SK-N-SH (cell line): ENCODE data around the gene LRMDA. TPM values are rescaled to one million over a fixed set of nuclear protein-coding genes. Genes with fewer than 3 reads are reported as not detected.

Experiments used
- CTCF ChIA-PET: fragments of 300-600, 350-600 bp; formaldehyde crosslinking; extraction: SDS; loops from one replicate; lab custom pipeline; 2021; lab: Yijun Ruan, JAX
- POLR2A ChIA-PET: fragments of 350-600 bp; sonication (Branson Sonifier 250); formaldehyde crosslinking; extraction: SDS; loops from one replicate; lab custom pipeline; 2020; ENCODE audit warnings: antibody characterized with exemption, inconsistent platforms; lab: Yijun Ruan, JAX
- DNase-seq: peaks from one replicate; pipeline ENCODE4 v3.0.0; 2012
- H2AFZ ChIP-seq: fragments of 200-600 bp; sonication (generic); 2 replicates; pipeline ENCODE4 v1.8.1; 2016; ENCODE audit warnings: antibody characterized with exemption, mild to moderate bottlenecking, low read depth
- H3F3A ChIP-seq: fragments of 200-600 bp; sonication (generic); replicated peaks from 2 replicates; pipeline ENCODE3; 2016; ENCODE audit warnings: antibody characterized with exemption, mild to moderate bottlenecking; ENCODE audit not compliant: insufficient read depth
- H3K27ac ChIP-seq, 2 experiments: fragments of 200-500 bp in 1 of 2; fragments of 200-600 bp in 1 of 2; sonication (Bioruptor generic) in 1 of 2; sonication (generic), shearing (Covaris generic) in 1 of 2; 2 replicates each; pipeline versions ENCODE4 v1.5.1 to v1.6.1; 2014 to 2016; ENCODE audit warnings: low read depth in 2 of 2, inconsistent platforms in 1 of 2, low read length in 1 of 2, mild to moderate bottlenecking in 1 of 2, mixed read lengths in 1 of 2
- H3K27me3 ChIP-seq: fragments of 200-600 bp; sonication (generic), shearing (Covaris generic); 2 replicates; pipeline ENCODE4 v1.6.1; 2016; ENCODE audit warnings: mixed run types; ENCODE audit not compliant: insufficient read depth
- H3K36me3 ChIP-seq, 2 experiments: fragments of 200-500 bp in 1 of 2; fragments of 200-600 bp in 1 of 2; sonication (Bioruptor generic) in 1 of 2; sonication (generic) in 1 of 2; replicated peaks in 1 of 2; 2 replicates each; pipeline versions ENCODE3 to v1.5.1; 2014 to 2016; ENCODE audit warnings: low read length in 1 of 2, mild to moderate bottlenecking in 1 of 2; ENCODE audit not compliant: insufficient read depth in 2 of 2, control insufficient read depth in 1 of 2
- H3K4me1 ChIP-seq, 2 experiments: fragments of 200-500 bp in 1 of 2; fragments of 200-600 bp in 1 of 2; sonication (Bioruptor generic) in 1 of 2; sonication (generic), shearing (Covaris generic) in 1 of 2; 2 replicates each; pipeline versions ENCODE4 v1.5.1 to v1.6.1; 2014 to 2016; ENCODE audit warnings: low read depth in 1 of 2, low read length in 1 of 2, mixed run types in 1 of 2; ENCODE audit not compliant: insufficient read depth in 2 of 2, control insufficient read depth in 1 of 2
- H3K4me2 ChIP-seq: fragments of 200-600 bp; sonication (generic), shearing (Covaris generic); 2 replicates; pipeline ENCODE4 v1.6.1; 2017; ENCODE audit warnings: mixed run types
- H3K4me3 ChIP-seq, 2 experiments: fragments of 200-500 bp in 1 of 2; fragments of 200-600 bp in 1 of 2; sonication (Bioruptor generic) in 1 of 2; sonication (generic), shearing (Covaris generic) in 1 of 2; 2 replicates each; pipeline versions ENCODE4 v1.5.1 to v1.8.1; 2014 to 2016; ENCODE audit warnings: low read depth in 2 of 2, inconsistent platforms in 1 of 2, low read length in 1 of 2, mild to moderate bottlenecking in 1 of 2, mixed read lengths in 1 of 2, moderate library complexity in 1 of 2
- H3K79me2 ChIP-seq: fragments of 200-600 bp; sonication (generic); 2 replicates; pipeline ENCODE4 v1.8.1; 2017; ENCODE audit warnings: mild to moderate bottlenecking; ENCODE audit not compliant: insufficient read depth
- H3K9ac ChIP-seq: fragments of 200-600 bp; sonication (generic); 2 replicates; pipeline ENCODE4 v1.6.1; 2017; ENCODE audit warnings: mixed run types
- H3K9me2 ChIP-seq: fragments of 200-600 bp; sonication (generic); 2 replicates; pipeline ENCODE4 v1.6.1; 2017; ENCODE audit warnings: mixed run types
- H3K9me3 ChIP-seq: fragments of 200-600 bp; sonication (generic); 2 replicates; pipeline ENCODE4 v1.6.1; 2017; ENCODE audit warnings: mixed run types, mild to moderate bottlenecking, moderate library complexity
- H4K20me1 ChIP-seq: fragments of 200-600 bp; sonication (generic); 2 replicates; pipeline ENCODE4 v1.6.1; 2017; ENCODE audit warnings: mild to moderate bottlenecking, mixed run types; ENCODE audit not compliant: insufficient read depth
- GATA2 ChIP-seq: sonication (generic); formaldehyde crosslinking; IDR thresholded peaks from 2 replicates; pipeline ENCODE4 v1.5.0; 2020; ENCODE audit warnings: mild to moderate bottlenecking, missing genetic modification reagents
- RAD21 ChIP-seq: IDR thresholded peaks from 2 replicates; pipeline ENCODE4 v1.6.1; 2012; ENCODE audit warnings: mild to moderate bottlenecking, low read length
- RCOR1 ChIP-seq: fragments of 150-350 bp; IDR thresholded peaks from 2 replicates; pipeline ENCODE4 v1.6.1; 2017; ENCODE audit warnings: antibody characterized with exemption, low read length
- RXRA ChIP-seq: IDR thresholded peaks from 2 replicates; pipeline ENCODE4 v1.4.0; 2012; ENCODE audit warnings: low read depth, mild to moderate bottlenecking, borderline replicate concordance
- SIN3A ChIP-seq: IDR thresholded peaks from 2 replicates; pipeline ENCODE4 v1.6.1; 2012; ENCODE audit warnings: low read depth, mild to moderate bottlenecking, low read length, moderate library complexity, borderline replicate concordance
- ZBTB33 ChIP-seq: IDR thresholded peaks from 2 replicates; pipeline ENCODE4 v1.4.0; 2012; ENCODE audit warnings: low read depth, borderline replicate concordance
- WGBS: methylation state at CpG from one replicate; pipeline ENCODE4 v1.1.6; 2017; ENCODE audit warnings: low lambda C conversion rate; 5-methylcytosine and 5-hydroxymethylcytosine counted together
- polyA plus RNA-seq, 3 experiments: library from polyadenylated mRNA; depleted of rRNA; stranded (reverse); fragments of >200 nt; gene quantifications; 2 replicates each; pipeline ENCODE4 v1.2.3, GENCODE V29; 2012

Gene LRMDA
- polyA plus RNA-seq, 1 of the 3 experiments (the other 2 are of a cell fraction), result 0.95 TPM

GRCh38 chr10:75612904-75613684 lies 181.7 kb downstream of the LRMDA start:
- POLR2A ChIA-PET, result no interaction called here
- H3K4me2 ChIP-seq, result no peak overlapping the region
- 52% methylated on average over 5 of the region's 5 CpGs for WGBS
- no peaks in the 10 kb centered on the region for H3K27me3 ChIP-seq
- no peak for TF ChIP-seq ZBTB33
- TF ChIP-seq RAD21, result no peak
- TF ChIP-seq, all 33 proteins: peak for 0
- CTCF ChIA-PET, result no interaction called here
- Histone ChIP-seq H3K9me2 (no peaks in the 10 kb centered on the region), H3K27ac (no peak overlapping the region), H3K79me2 (no peaks in the 10 kb centered on the region), H3K36me3 (no peaks in the 10 kb centered on the region), H4K20me1 (no peaks in the 10 kb centered on the region), H3F3A (no peaks in the 10 kb centered on the region), H3K9me3 (no peaks in the 10 kb centered on the region), H3K4me3 (no peak overlapping the region), H2AFZ (no peak overlapping the region), H3K4me1 (peaks cover 0 to 6% of the 10 kb centered on the region in 2 experiments; a peak in 2 of 4 replicates), H3K9ac (no peak overlapping the region)
- DNase-seq, result no peak

GRCh38 chr10:75613685-75614504 lies 182.5 kb downstream of the LRMDA start:
- H3K9me2 ChIP-seq, result no peaks in the 10 kb centered on the region
- H3K9ac ChIP-seq, result no peak overlapping the region
- no peak overlapping the region for H3K4me2 ChIP-seq
- no peaks in the 10 kb centered on the region for H3K27me3 ChIP-seq
- WGBS, result 54% methylated on average over 10 of the region's 10 CpGs
- H3K9me3 ChIP-seq, result no peaks in the 10 kb centered on the region
- no peak overlapping the region; a peak in 1 of 4 replicates for H3K27ac ChIP-seq
- DNase-seq, result no peak
- no peak overlapping the region for H2AFZ ChIP-seq
- no peak overlapping the region for H3K4me3 ChIP-seq
- H3K4me1 ChIP-seq, result peaks cover 0 to 6% of the 10 kb centered on the region in 2 experiments; a peak in 2 of 4 replicates
- no peaks in the 10 kb centered on the region for H4K20me1 ChIP-seq
- TF ChIP-seq RXRA (no peak), RCOR1 (peak; percentile 57; the same call in 1 of the 2 replicates), SIN3A (no peak)
- H3K79me2 ChIP-seq, result no peaks in the 10 kb centered on the region
- POLR2A ChIA-PET, result no interaction called here
- no peaks in the 10 kb centered on the region for H3F3A ChIP-seq
- H3K36me3 ChIP-seq, result no peaks in the 10 kb centered on the region
- CTCF ChIA-PET, result no interaction called here

GRCh38 chr10:75616076-75616475 lies 184.7 kb downstream of the LRMDA start:
- H3K4me3 ChIP-seq, result no peak overlapping the region
- H2AFZ ChIP-seq, result no peak overlapping the region
- H3K9ac ChIP-seq, result no peak overlapping the region
- H3K27ac ChIP-seq, result no peak overlapping the region
- 66% methylated on average over 3 of the region's 3 CpGs for WGBS
- peaks cover 0 to 6% of the 10 kb centered on the region in 2 experiments; a peak in 2 of 4 replicates for H3K4me1 ChIP-seq
- no peak for DNase-seq
- H3K9me2 ChIP-seq, result no peaks in the 10 kb centered on the region
- no peak for TF ChIP-seq GATA2
- no peaks in the 10 kb centered on the region for H4K20me1 ChIP-seq
- H3K79me2 ChIP-seq, result no peaks in the 10 kb centered on the region
- ChIA-PET POLR2A (no interaction called here), CTCF (no interaction called here)
- no peaks in the 10 kb centered on the region for H3K36me3 ChIP-seq
- H3K9me3 ChIP-seq, result no peaks in the 10 kb centered on the region
- no peaks in the 10 kb centered on the region for H3K27me3 ChIP-seq
- H3F3A ChIP-seq, result no peaks in the 10 kb centered on the region
- H3K4me2 ChIP-seq, result no peak overlapping the region
